ENCODE results near the gene KLRD1. TPM values are rescaled to one million over a fixed set of nuclear protein-coding genes. Genes with fewer than 3 reads are reported as not detected.

Gene KLRD1
- total RNA-seq, 1 experiment from 2014 or later: not detected

- BruUV-seq (replicated peaks): no TSS peak
- Histone ChIP-seq H3K27ac (ENCODE audit: low read length) (peak overlapping the region; percentile 80), H3K9ac (ENCODE audit: low read length) (peak overlapping the region; percentile 22; the same call in 1 of the 2 replicates), H3K36me3 (ENCODE audit: low read depth, low read length) (no peaks in the 10 kb centered on the region), H3K4me3 (ENCODE audit: low read length) (no peak overlapping the region), H3K9me2 (replicated peaks; ENCODE audit: low read length) (no peaks in the 10 kb centered on the region), H3K79me2 (ENCODE audit: low read length) (no peaks in the 10 kb centered on the region), H3K4me2 (ENCODE audit: low read length) (peak overlapping the region; percentile 93), H4K20me1 (ENCODE audit: low read length) (no peaks in the 10 kb centered on the region), H3K9me3 (ENCODE audit: low read length) (no peaks in the 10 kb centered on the region), H2AFZ (ENCODE audit: low read length) (peak overlapping the region; percentile 69; the same call in 1 of the 2 replicates), H3F3A (ENCODE audit: low read length, unreplicated experiment) (peaks cover 5% of the 10 kb centered on the region), H3K27me3 (ENCODE audit: low read length) (no peaks in the 10 kb centered on the region), H3K4me1 (ENCODE audit: insufficient read depth, low read length) (peaks cover 49% of the 10 kb centered on the region)
- intact Hi-C loops (cut with micrococcal nuclease): loop anchor here (10.0 kb wide), 1 partner anchor 142 kb away; the partner anchor contains the start of gene EIF2S3B
- TF ChIP-seq EZH2 (IDR thresholded peaks at IDR 0.05; ENCODE audit: low read length, unreplicated experiment) (no peak), CTCF (conservative IDR thresholded peaks at IDR 0.05; ENCODE audit: low read depth, low read length) (no peak), EZH2phosphoT487 (IDR thresholded peaks at IDR 0.05; ENCODE audit: borderline replicate concordance, low read length) (no peak)
- no peak for DNase-seq
- no peak for ATAC-seq
- POLR2A ChIA-PET (ENCODE audit: unreplicated experiment): no interaction called here
- CTCF ChIA-PET: no interaction called here
Observed at GRCh38 chr12:10362325-10362724, 54.7 kb downstream of the KLRD1 start.

DNA sequence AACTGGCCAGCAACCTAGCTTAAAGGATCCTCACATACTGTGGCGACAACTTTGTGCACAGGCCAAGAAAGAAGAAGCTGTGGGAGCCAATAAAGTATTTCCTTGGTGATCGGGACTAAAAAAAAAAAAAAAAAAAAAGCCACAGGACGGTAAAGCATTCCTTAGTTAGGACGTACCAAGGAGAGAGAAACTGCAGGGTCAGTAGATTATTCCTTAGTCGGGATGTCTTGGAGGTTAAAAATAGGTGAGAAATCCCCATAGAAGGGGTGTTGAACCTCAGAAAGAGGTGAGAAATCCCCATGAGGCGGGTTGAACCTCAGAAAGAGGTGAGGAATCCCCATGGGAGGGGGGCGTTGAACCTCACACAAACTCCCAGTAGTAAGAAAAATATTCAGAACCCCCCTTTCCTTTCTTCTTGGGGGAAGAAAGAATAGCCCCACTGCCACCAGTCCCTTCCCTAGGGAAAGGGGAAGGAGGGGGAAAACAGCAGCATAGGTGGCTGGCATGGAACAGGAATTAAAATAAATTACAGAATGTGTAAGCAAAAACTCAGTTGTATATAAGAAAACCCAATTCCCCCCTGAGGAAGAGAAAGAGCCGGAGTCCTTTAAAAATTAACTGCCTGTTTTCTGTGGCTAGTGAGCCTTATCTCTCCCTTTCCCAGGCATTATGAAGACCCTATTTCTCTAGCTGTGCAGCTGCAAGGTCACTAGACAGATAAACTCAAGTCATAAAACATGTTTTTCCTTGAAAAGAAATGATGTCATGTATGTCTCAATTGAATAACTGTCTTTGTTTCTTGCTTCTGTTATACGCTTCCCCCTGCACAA, 55.4 kb downstream of the KLRD1 start:
- no TSS peak for BruUV-seq (replicated peaks)
- Histone ChIP-seq H3K4me1 (ENCODE audit: insufficient read depth, low read length) (peaks cover 49% of the 10 kb centered on the region), H3K27ac (ENCODE audit: low read length) (peak overlapping the region; percentile 80), H3K27me3 (ENCODE audit: low read length) (no peaks in the 10 kb centered on the region), H3K9me3 (ENCODE audit: low read length) (no peaks in the 10 kb centered on the region), H3K9ac (ENCODE audit: low read length) (peak overlapping the region; percentile 61), H3K36me3 (ENCODE audit: low read depth, low read length) (no peaks in the 10 kb centered on the region), H3K79me2 (ENCODE audit: low read length) (no peaks in the 10 kb centered on the region), H3F3A (ENCODE audit: low read length, unreplicated experiment) (peaks cover 5% of the 10 kb centered on the region), H3K4me2 (ENCODE audit: low read length) (peak overlapping the region; percentile 93), H2AFZ (ENCODE audit: low read length) (peak overlapping the region; percentile 79), H3K9me2 (replicated peaks; ENCODE audit: low read length) (no peaks in the 10 kb centered on the region), H3K4me3 (ENCODE audit: low read length) (peak overlapping the region; percentile 74), H4K20me1 (ENCODE audit: low read length) (no peaks in the 10 kb centered on the region)
- CTCF ChIA-PET: no interaction called here
- intact Hi-C loops (cut with micrococcal nuclease): loop anchor here (10.0 kb wide), 1 partner anchor 142 kb away; the partner anchor contains the start of gene EIF2S3B
- no peak for TF ChIP-seq EZH2phosphoT487 (IDR thresholded peaks at IDR 0.05; ENCODE audit: borderline replicate concordance, low read length)
- TF ChIP-seq EZH2 (IDR thresholded peaks at IDR 0.05; ENCODE audit: low read length, unreplicated experiment): no peak
- TF ChIP-seq CTCF (conservative IDR thresholded peaks at IDR 0.05; ENCODE audit: low read depth, low read length): no peak
- ATAC-seq (no peak), DNase-seq (no peak)
- POLR2A ChIA-PET (ENCODE audit: unreplicated experiment): no interaction called here

- Histone ChIP-seq H3K4me2 (ENCODE audit: low read length) (peak overlapping the region; percentile 93), H3K4me3 (ENCODE audit: low read length) (peak overlapping the region; percentile 74), H3K36me3 (ENCODE audit: low read depth, low read length) (no peaks in the 10 kb centered on the region), H3K9ac (ENCODE audit: low read length) (peak overlapping the region; percentile 61), H3K9me2 (replicated peaks; ENCODE audit: low read length) (no peaks in the 10 kb centered on the region), H3K27me3 (ENCODE audit: low read length) (no peaks in the 10 kb centered on the region), H3K9me3 (ENCODE audit: low read length) (no peaks in the 10 kb centered on the region), H2AFZ (ENCODE audit: low read length) (peak overlapping the region; percentile 79), H3K79me2 (ENCODE audit: low read length) (no peaks in the 10 kb centered on the region), H3K27ac (ENCODE audit: low read length) (peak overlapping the region; percentile 65), H4K20me1 (ENCODE audit: low read length) (no peaks in the 10 kb centered on the region), H3F3A (ENCODE audit: low read length, unreplicated experiment) (peaks cover 5% of the 10 kb centered on the region), H3K4me1 (ENCODE audit: insufficient read depth, low read length) (peaks cover 49% of the 10 kb centered on the region)
- no peak for ATAC-seq
- TF ChIP-seq EZH2 (IDR thresholded peaks at IDR 0.05; ENCODE audit: low read length, unreplicated experiment): no peak
- no peak for TF ChIP-seq EZH2phosphoT487 (IDR thresholded peaks at IDR 0.05; ENCODE audit: borderline replicate concordance, low read length)
- TF ChIP-seq CTCF (conservative IDR thresholded peaks at IDR 0.05; ENCODE audit: low read depth, low read length): no peak
- BruUV-seq (replicated peaks): no TSS peak
- ChIA-PET CTCF (no interaction called here), POLR2A (ENCODE audit: unreplicated experiment) (no interaction called here)
- intact Hi-C loops (cut with micrococcal nuclease): loop anchor here (10.0 kb wide), 1 partner anchor 141 kb away; the partner anchor contains the start of gene EIF2S3B
- DNase-seq: no peak
Observed at GRCh38 chr12:10363658-10363913, 55.9 kb downstream of the KLRD1 start.
